IMR-90 (cell line): ENCODE data around the gene CLNS1A. TPM values are rescaled to one million over a fixed set of nuclear protein-coding genes. Genes with fewer than 3 reads are reported as not detected.

ENCODE experiments used
- ATAC-seq: fragments of 200-7000 bp; cut with Tn5 transposase; 2 replicates; pipeline ENCODE4 v1.9.1; 2020; ENCODE audit warnings: low read depth, mild to moderate bottlenecking, moderate library complexity
- BruUV-seq: library from RNA; stranded (reverse); fragments of 400-500 nt; replicated peaks from 2 replicates; lab custom pipeline; 2021; lab: Mats Ljungman, UMichigan
- CTCF ChIA-PET: fragments of 300-600 bp; formaldehyde crosslinking; extraction: SDS; loops from one replicate; lab custom pipeline; 2021; ENCODE audit warnings: antibody characterized with exemption; lab: Yijun Ruan, JAX
- POLR2A ChIA-PET: fragments of 300-600 bp; sonication (Branson Sonifier 250); formaldehyde crosslinking; loops from one replicate; lab custom pipeline; 2022; ENCODE audit warnings: antibody characterized with exemption; ENCODE audit not compliant: unreplicated experiment; lab: Charles Lee
- DNase-seq: peaks from one replicate; pipeline ENCODE4 v3.0.0; 2013
- H2AFZ ChIP-seq: replicated peaks from 2 replicates; pipeline ENCODE3; 2013; ENCODE audit warnings: low read length, mild to moderate bottlenecking; ENCODE audit not compliant: poor library complexity
- H2AK5ac ChIP-seq: 2 replicates; pipeline ENCODE4 v1.6.1; 2013; ENCODE audit warnings: low read depth, low read length, inconsistent platforms
- H2AK9ac ChIP-seq: replicated peaks from 2 replicates; pipeline ENCODE3; 2013; ENCODE audit warnings: mild to moderate bottlenecking, low read depth, low read length, moderate library complexity; ENCODE audit not compliant: poor library complexity
- H2BK120ac ChIP-seq: 2 replicates; pipeline ENCODE4 v1.6.1; 2013; ENCODE audit warnings: low read depth, low read length, inconsistent platforms
- H2BK15ac ChIP-seq: 3 replicates; pipeline ENCODE4 v1.6.1; 2013; ENCODE audit warnings: low read depth, low read length, inconsistent platforms
- H2BK20ac ChIP-seq: 2 replicates; pipeline ENCODE4 v1.6.1; 2013; ENCODE audit warnings: low read depth, mild to moderate bottlenecking, inconsistent platforms, low read length, moderate library complexity
- H2BK5ac ChIP-seq: 2 replicates; pipeline ENCODE4 v1.6.1; 2013; ENCODE audit warnings: mild to moderate bottlenecking, low read depth, low read length, inconsistent platforms; ENCODE audit not compliant: poor library complexity, severe bottlenecking
- H3K14ac ChIP-seq: replicated peaks from 2 replicates; pipeline ENCODE4 v1.6.1; 2013; ENCODE audit warnings: low read depth, low read length, inconsistent platforms
- H3K18ac ChIP-seq: 2 replicates; pipeline ENCODE4 v1.6.1; 2013; ENCODE audit warnings: low read depth, low read length, control low read depth
- H3K23ac ChIP-seq: 2 replicates; pipeline ENCODE4 v1.6.1; 2013; ENCODE audit warnings: low read depth, low read length, inconsistent platforms
- H3K27ac ChIP-seq: 2 replicates; pipeline ENCODE4 v1.5.1; 2013; ENCODE audit warnings: mild to moderate bottlenecking, control low read depth, low read length; ENCODE audit not compliant: insufficient read depth
- H3K27me3 ChIP-seq: 2 replicates; pipeline ENCODE4 v1.6.1; 2013; ENCODE audit warnings: low read length; ENCODE audit not compliant: control insufficient read depth, insufficient read depth
- H3K36me3 ChIP-seq: 2 replicates; pipeline ENCODE4 v1.6.1; 2013; ENCODE audit warnings: low read length, mixed read lengths; ENCODE audit not compliant: control insufficient read depth, insufficient read depth
- H3K4ac ChIP-seq: 2 replicates; pipeline ENCODE4 v1.6.1; 2013; ENCODE audit warnings: low read depth, low read length, inconsistent platforms
- H3K4me1 ChIP-seq: 2 replicates; pipeline ENCODE4 v1.6.1; 2013; ENCODE audit warnings: low read length, mixed read lengths; ENCODE audit not compliant: control insufficient read depth, insufficient read depth
- H3K4me2 ChIP-seq: 2 replicates; pipeline ENCODE4 v1.6.1; 2013; ENCODE audit warnings: low read depth, mild to moderate bottlenecking, control low read depth, low read length, moderate library complexity
- H3K4me3 ChIP-seq: 2 replicates; pipeline ENCODE4 v1.5.1; 2013; ENCODE audit warnings: low read depth, mild to moderate bottlenecking, control low read depth, low read length, moderate library complexity; ENCODE audit not compliant: insufficient read depth
- H3K56ac ChIP-seq: 2 replicates; pipeline ENCODE4 v1.6.1; 2013; ENCODE audit warnings: low read length, inconsistent platforms; ENCODE audit not compliant: insufficient read depth; ENCODE audit errors: extremely low read depth
- H3K79me1 ChIP-seq, 2 experiments: 2 replicates each; pipeline ENCODE4 v1.6.1; 2013; ENCODE audit warnings: low read length in 2 of 2, inconsistent platforms in 1 of 2, low read depth in 1 of 2
- H3K9ac ChIP-seq: 2 replicates; pipeline ENCODE4 v1.6.1; 2013; ENCODE audit warnings: low read depth, low read length, control low read depth
- H3K9me1 ChIP-seq: 2 replicates; pipeline ENCODE4 v1.6.1; 2013; ENCODE audit warnings: low read length, inconsistent platforms; ENCODE audit not compliant: insufficient read depth
- H3K9me3 ChIP-seq: 2 replicates; pipeline ENCODE4 v1.6.1; 2013; ENCODE audit warnings: low read length; ENCODE audit not compliant: control insufficient read depth, insufficient read depth
- H4K20me1 ChIP-seq: 2 replicates; pipeline ENCODE4 v1.6.1; 2013; ENCODE audit warnings: low read length, inconsistent platforms; ENCODE audit not compliant: insufficient read depth
- H4K5ac ChIP-seq: 2 replicates; pipeline ENCODE4 v1.6.1; 2013; ENCODE audit warnings: mild to moderate bottlenecking, low read depth, low read length, control low read depth
- H4K8ac ChIP-seq, 2 experiments: 2 replicates each; pipeline ENCODE4 v1.6.1; 2013; ENCODE audit warnings: low read depth in 2 of 2, low read length in 2 of 2, control low read depth in 1 of 2, inconsistent platforms in 1 of 2
- H4K91ac ChIP-seq: 2 replicates; pipeline ENCODE4 v1.6.1; 2013; ENCODE audit warnings: low read depth, low read length, inconsistent platforms; ENCODE audit not compliant: insufficient read depth
- CEBPB ChIP-seq: IDR thresholded peaks from 2 replicates; pipeline ENCODE4 v1.6.1; 2012; ENCODE audit warnings: low read depth, low read length, improper control_type of control experiment
- CHD1 ChIP-seq: IDR thresholded peaks from 2 replicates; pipeline ENCODE4 v1.6.1; 2012; ENCODE audit warnings: low read depth, low read length, improper control_type of control experiment
- MAFK ChIP-seq: IDR thresholded peaks from 2 replicates; pipeline ENCODE4 v1.6.1; 2012; ENCODE audit warnings: low read depth, low read length, improper control_type of control experiment
- MXI1 ChIP-seq: IDR thresholded peaks from 2 replicates; pipeline ENCODE4 v1.6.1; 2012; ENCODE audit warnings: low read depth, mild to moderate bottlenecking, low read length, moderate library complexity, borderline replicate concordance
- POLR2A ChIP-seq: IDR thresholded peaks from 2 replicates; pipeline ENCODE4 v1.6.1; 2012; ENCODE audit warnings: mild to moderate bottlenecking, low read depth, low read length
- SMC3 ChIP-seq: fragments of 150-350 bp; IDR thresholded peaks from 2 replicates; pipeline ENCODE4 v1.6.1; 2016; ENCODE audit warnings: low read depth, mild to moderate bottlenecking, antibody characterized with exemption, low read length, moderate library complexity
- USF2 ChIP-seq: fragments of 150-350 bp; IDR thresholded peaks from 2 replicates; pipeline ENCODE4 v1.6.1; 2017; ENCODE audit warnings: mild to moderate bottlenecking, antibody characterized with exemption, low read length, low read depth
- WGBS, 2 experiments: methylation state at CpG; one replicate each; pipeline versions ENCODE4 v1.1.5 to v1.1.7; 2013; ENCODE audit warnings: missing lambda C conversion rate in 2 of 2; ENCODE audit not compliant: insufficient read length in 1 of 2; ENCODE audit errors: extremely low coverage in 2 of 2; 5-methylcytosine and 5-hydroxymethylcytosine counted together
- dilution Hi-C: fragments of 300-500 bp; cut with HindIII; formaldehyde crosslinking; loops from one replicate; pipeline ENCODE4 v1.14.3; 2018; ENCODE audit warnings: low sequenced_read_pairs; ENCODE audit not compliant: unreplicated experiment
- in situ Hi-C: fragments of 300-500 bp; cut with MboI; formaldehyde crosslinking; loops from 3 replicates; pipeline ENCODE4 v1.14.3; 2019; ENCODE audit warnings: low sequenced_read_pairs, inconsistent platforms, mixed read lengths
- intact Hi-C: fragments of 100-400 bp; cut with micrococcal nuclease; formaldehyde crosslinking; loops from 2 replicates; pipeline ENCODE4 v1.10.0; 2022
- polyA plus RNA-seq, 3 experiments: library from polyadenylated mRNA; depleted of rRNA; stranded (reverse); fragments of >200 nt; gene quantifications; 2 replicates each; pipeline ENCODE4 v1.2.3, GENCODE V29; 2012; ENCODE audit warnings: low replicate concordance in 1 of 3
- total RNA-seq: library from RNA; depleted of rRNA; stranded (reverse); fragments of >200 nt; gene quantifications from 2 replicates; pipeline ENCODE4 v1.2.3, GENCODE V29; 2012
- TF ChIP-seq, protein P1 (sequence below): conservative IDR thresholded peaks from 2 replicates; pipeline ENCODE4 v1.5.1; 2012; ENCODE audit warnings: mild to moderate bottlenecking, low read depth, low read length, improper control_type of control experiment
- TF ChIP-seq, protein P2 (sequence below): fragments of 150-350 bp; IDR thresholded peaks from 2 replicates; pipeline ENCODE4 v1.6.1; 2016; ENCODE audit warnings: low read depth, mild to moderate bottlenecking, low read length, moderate library complexity, borderline replicate concordance

Gene CLNS1A
- total and polyA plus RNA-seq, 2 of the 4 experiments (the other 2 are of a cell fraction), result 66.7 to 97.0 TPM

DNA sequence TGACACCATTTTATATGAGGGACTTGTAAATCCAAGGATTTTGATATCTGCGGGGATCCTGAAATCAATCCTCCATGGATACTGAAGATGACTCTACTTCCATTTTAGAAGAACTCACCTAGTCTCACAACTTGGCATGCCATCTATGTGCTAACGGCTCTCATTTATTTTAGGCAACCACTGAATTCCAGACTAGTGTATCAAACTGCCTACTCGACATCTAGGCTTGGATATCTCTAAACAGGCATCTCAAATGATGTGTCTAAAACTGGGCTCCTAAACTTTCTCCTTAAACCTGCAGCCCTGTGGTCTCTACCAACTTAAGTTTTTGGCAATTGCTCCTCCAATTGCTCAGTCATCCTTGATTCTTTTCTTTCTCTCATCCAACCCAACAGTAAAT is 31.2 kb upstream of the CLNS1A start:
- Histone ChIP-seq H4K91ac (no peak overlapping the region), H2AFZ (no peak overlapping the region), H4K8ac (no peak overlapping the region), H2BK120ac (peak overlapping the region; percentile 12; the same call in 1 of the 2 replicates), H3K4me2 (peak overlapping the region; percentile 62; the same call in 1 of the 2 replicates), H3K4ac (no peak overlapping the region; the same call in 1 of the 2 replicates), H3K23ac (no peak overlapping the region), H2BK15ac (no peak overlapping the region), H3K14ac (no peak overlapping the region; the same call in 1 of the 2 replicates), H3K79me1 (peaks cover 3 to 24% of the 10 kb centered on the region in 2 experiments; a peak in 3 of 4 replicates), H3K27me3 (no peaks in the 10 kb centered on the region), H4K20me1 (peaks cover 6% of the 10 kb centered on the region; the same call in 1 of the 2 replicates), H2AK9ac (no peak overlapping the region), H3K9me3 (no peaks in the 10 kb centered on the region), H3K36me3 (peaks cover 23% of the 10 kb centered on the region), H3K4me3 (no peak overlapping the region), H2AK5ac (no peak overlapping the region), H3K56ac (no peak overlapping the region), H3K9me1 (peaks cover 5% of the 10 kb centered on the region), H2BK5ac (peak overlapping the region; percentile 63), H4K5ac (no peak overlapping the region), H3K4me1 (peaks cover 7% of the 10 kb centered on the region), H3K9ac (no peak overlapping the region; the same call in 1 of the 2 replicates), H2BK20ac (no peak overlapping the region), H3K27ac (no peak overlapping the region), H3K18ac (peak overlapping the region; percentile 1; the same call in 1 of the 2 replicates)
- ChIA-PET POLR2A (no interaction called here), CTCF (no interaction called here)
- dilution Hi-C loops (no loop called here), intact Hi-C loops (no loop called here), in situ Hi-C loops (no loop called here)
- DNase-seq (peak; percentile 62), ATAC-seq (peak; percentile 55)
- 6% methylated on average over 2 of the region's 3 CpGs; no CpG with 5 or more reads in 1 of the 2 experiments for WGBS, 2 experiments
- TF ChIP-seq SMC3 (no peak), MAFK (no peak), USF2 (no peak), CEBPB (no peak), POLR2A (no peak), MXI1 (no peak), CHD1 (no peak)
- TF ChIP-seq, protein P1, sequence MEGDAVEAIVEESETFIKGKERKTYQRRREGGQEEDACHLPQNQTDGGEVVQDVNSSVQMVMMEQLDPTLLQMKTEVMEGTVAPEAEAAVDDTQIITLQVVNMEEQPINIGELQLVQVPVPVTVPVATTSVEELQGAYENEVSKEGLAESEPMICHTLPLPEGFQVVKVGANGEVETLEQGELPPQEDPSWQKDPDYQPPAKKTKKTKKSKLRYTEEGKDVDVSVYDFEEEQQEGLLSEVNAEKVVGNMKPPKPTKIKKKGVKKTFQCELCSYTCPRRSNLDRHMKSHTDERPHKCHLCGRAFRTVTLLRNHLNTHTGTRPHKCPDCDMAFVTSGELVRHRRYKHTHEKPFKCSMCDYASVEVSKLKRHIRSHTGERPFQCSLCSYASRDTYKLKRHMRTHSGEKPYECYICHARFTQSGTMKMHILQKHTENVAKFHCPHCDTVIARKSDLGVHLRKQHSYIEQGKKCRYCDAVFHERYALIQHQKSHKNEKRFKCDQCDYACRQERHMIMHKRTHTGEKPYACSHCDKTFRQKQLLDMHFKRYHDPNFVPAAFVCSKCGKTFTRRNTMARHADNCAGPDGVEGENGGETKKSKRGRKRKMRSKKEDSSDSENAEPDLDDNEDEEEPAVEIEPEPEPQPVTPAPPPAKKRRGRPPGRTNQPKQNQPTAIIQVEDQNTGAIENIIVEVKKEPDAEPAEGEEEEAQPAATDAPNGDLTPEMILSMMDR, result no peak
- TF ChIP-seq, protein P2, sequence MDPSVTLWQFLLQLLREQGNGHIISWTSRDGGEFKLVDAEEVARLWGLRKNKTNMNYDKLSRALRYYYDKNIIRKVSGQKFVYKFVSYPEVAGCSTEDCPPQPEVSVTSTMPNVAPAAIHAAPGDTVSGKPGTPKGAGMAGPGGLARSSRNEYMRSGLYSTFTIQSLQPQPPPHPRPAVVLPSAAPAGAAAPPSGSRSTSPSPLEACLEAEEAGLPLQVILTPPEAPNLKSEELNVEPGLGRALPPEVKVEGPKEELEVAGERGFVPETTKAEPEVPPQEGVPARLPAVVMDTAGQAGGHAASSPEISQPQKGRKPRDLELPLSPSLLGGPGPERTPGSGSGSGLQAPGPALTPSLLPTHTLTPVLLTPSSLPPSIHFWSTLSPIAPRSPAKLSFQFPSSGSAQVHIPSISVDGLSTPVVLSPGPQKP, result no peak
- no TSS peak for BruUV-seq
